H1 (cell line): Measurements from ENCODE around the gene COX10. TPM values are rescaled to one million over a fixed set of nuclear protein-coding genes. Genes with fewer than 3 reads are reported as not detected.

ENCODE experiments used
- PHF8 ChIP-seq: fragments of 200-600 bp; sonication (generic); conservative IDR thresholded peaks from 2 replicates; pipeline ENCODE4 v1.7.1; 2012; ENCODE audit warnings: low read depth, mild to moderate bottlenecking, inconsistent platforms, low read length, moderate library complexity
- polyA plus RNA-seq, 7 experiments: library from polyadenylated mRNA; depleted of rRNA in 3 of 7; stranded (reverse) in 5 of 7; unstranded in 2 of 7; fragments of >200 nt in 5 of 7; fragments of 200-250 nt in 2 of 7; gene quantifications; 1 replicate in 5 of 7; 2 replicates in 1 of 7; 4 replicates in 1 of 7; pipeline versions ENCODE4 v1.2.1 to v1.2.3, GENCODE V29; 2011 to 2013; ENCODE audit warnings: missing spikeins in 2 of 7, mixed read lengths in 2 of 7
- total RNA-seq: library from RNA; stranded (reverse); fragmentation: NEBNext Ultra II Directional; extraction: Animal tissue kit (Norgen Biotek cat#: 25700); gene quantifications from 2 replicates; pipeline ENCODE4 v1.2.1, GENCODE V29; 2021

The COX10 gene
- total and polyA plus RNA-seq, 2 of the 8 experiments (the other 6 are each of a cell fraction or from before 2014, with no cell fraction given), result 18.0 to 23.0 TPM

DNA sequence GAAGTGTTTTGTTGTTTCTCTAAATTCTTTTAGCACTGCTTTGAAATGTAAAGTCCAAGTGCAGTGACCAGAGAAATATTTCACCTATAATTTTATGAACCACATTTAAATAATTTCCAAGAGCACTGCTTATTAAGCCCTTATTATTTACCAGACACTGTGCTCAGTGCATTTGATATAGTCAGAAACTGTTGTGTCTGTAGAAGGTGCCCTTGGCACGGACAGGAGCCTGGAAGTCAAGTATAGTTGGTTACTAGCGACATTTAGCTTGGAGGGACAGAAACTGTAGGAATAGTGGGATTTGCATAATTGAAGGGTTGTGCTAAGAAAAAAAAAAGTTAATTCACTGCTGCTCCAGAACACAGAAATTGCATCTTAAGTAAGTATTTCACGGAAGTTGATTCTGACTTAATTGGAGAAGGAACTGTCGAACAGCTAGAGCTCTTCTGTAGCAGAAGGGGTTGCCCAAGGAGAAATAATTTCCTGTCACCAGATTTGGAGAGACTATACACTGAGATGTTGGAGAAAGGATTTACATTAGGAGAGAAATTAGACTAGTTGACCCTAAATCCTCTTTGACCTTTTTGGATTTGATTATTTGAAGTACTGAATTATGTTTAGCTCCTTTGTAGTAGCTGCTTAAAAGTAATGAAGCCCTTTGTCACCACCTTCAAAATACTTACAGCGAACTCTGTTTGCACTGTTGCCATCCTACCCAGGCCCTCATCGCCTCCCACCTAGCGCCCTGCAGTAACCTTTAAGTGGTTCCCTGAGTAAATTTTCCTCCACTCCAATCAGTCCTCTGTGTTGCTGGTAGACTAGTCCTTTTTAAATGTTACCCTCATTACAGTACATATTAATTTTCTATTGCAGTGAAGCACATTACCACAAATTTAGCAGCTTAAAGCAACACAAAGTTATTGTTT, 25.6 kb downstream of the COX10 start (continued):
- TF ChIP-seq PHF8, result no peak
